AG08396 (cell line): ENCODE data around the gene PLEKHM1.

Experiments
- DNase-seq: peaks from one replicate; pipeline ENCODE4 v3.0.0; 2012; ENCODE audit warnings: low spot score, mixed read lengths

PLEKHM1 gene

GRCh38 chr17:45427181-45427835 lies 63.2 kb downstream of the PLEKHM1 start:
- DNase-seq: no peak

GRCh38 chr17:45426561-45426960 lies 64.0 kb downstream of the PLEKHM1 start:
- no peak for DNase-seq

- no peak for DNase-seq
These were observed 64.5 kb downstream of the PLEKHM1 start for GRCh38 chr17:45425984-45426413.

GRCh38 chr17:45425125-45425983 lies 65.2 kb downstream of the PLEKHM1 start:
- DNase-seq: peak; percentile 75

- no peak for DNase-seq
These were observed 65.8 kb downstream of the PLEKHM1 start for GRCh38 chr17:45424769-45425124.

GRCh38 chr17:45423975-45424335 lies 66.6 kb downstream of the PLEKHM1 start:
- no peak for DNase-seq

- DNase-seq: no peak
These were observed 67.1 kb downstream of the PLEKHM1 start for GRCh38 chr17:45423304-45423974.

- DNase-seq: no peak
These were observed 75.3 kb downstream of the PLEKHM1 start for GRCh38 chr17:45414990-45415881.

- DNase-seq: no peak
These were observed 77.0 kb downstream of the PLEKHM1 start for GRCh38 chr17:45413498-45413923.

- DNase-seq: no peak
These were observed 79.0 kb downstream of the PLEKHM1 start for GRCh38 chr17:45411348-45412105.

GRCh38 chr17:45410144-45411091 lies 80.1 kb downstream of the PLEKHM1 start:
- no peak for DNase-seq

GRCh38 chr17:45409659-45410076 lies 80.9 kb downstream of the PLEKHM1 start:
- DNase-seq: no peak

- DNase-seq: no peak
These were observed 81.7 kb downstream of the PLEKHM1 start for GRCh38 chr17:45408611-45409421.

GRCh38 chr17:45406107-45406506 lies 84.4 kb downstream of the PLEKHM1 start:
- no peak for DNase-seq

- peak; percentile 54 for DNase-seq
These were observed 85.1 kb downstream of the PLEKHM1 start for GRCh38 chr17:45405250-45406086.

GRCh38 chr17:45404870-45405249 lies 85.7 kb downstream of the PLEKHM1 start:
- DNase-seq: no peak

GRCh38 chr17:45403906-45404490 lies 86.5 kb downstream of the PLEKHM1 start:
- no peak for DNase-seq

- DNase-seq: no peak
These were observed 87.6 kb downstream of the PLEKHM1 start for GRCh38 chr17:45402916-45403315.
